Limb (tissue), 2 donors: ENCODE measurements around the gene CRACDL.
"Not testable (repeated sequence)": the region's sequence is repeated elsewhere in the genome, so short reads cannot be mapped to it uniquely, and the experiment has no call there.

Experiments used
- DNase-seq, 2 donors: peaks; one replicate each; pipeline ENCODE4 v3.0.0-alpha.2; 2016; ENCODE audit errors: extremely low spot score in 2 of 2

CRACDL gene

DNA sequence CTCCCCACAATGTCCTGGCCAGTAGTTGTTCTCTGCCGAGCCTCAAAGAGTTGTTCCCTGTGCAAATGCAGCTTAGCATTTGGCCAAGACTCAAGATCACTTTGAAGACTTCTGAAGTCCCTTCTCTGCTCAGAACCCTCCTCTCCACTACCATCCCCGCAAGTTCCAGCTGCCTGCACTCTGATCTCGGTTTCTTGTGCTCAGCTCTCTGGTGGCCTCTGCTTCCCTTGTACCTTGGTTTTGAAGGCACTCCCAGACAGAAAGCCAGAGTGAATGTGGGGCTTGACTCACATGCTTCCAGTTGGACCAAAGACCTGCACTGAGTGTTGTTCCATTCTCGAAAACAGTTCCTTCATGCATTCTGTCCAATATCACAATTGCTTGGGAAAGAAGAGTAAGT, 28.6 kb downstream of the CRACDL start:
- no peak for DNase-seq

DNA sequence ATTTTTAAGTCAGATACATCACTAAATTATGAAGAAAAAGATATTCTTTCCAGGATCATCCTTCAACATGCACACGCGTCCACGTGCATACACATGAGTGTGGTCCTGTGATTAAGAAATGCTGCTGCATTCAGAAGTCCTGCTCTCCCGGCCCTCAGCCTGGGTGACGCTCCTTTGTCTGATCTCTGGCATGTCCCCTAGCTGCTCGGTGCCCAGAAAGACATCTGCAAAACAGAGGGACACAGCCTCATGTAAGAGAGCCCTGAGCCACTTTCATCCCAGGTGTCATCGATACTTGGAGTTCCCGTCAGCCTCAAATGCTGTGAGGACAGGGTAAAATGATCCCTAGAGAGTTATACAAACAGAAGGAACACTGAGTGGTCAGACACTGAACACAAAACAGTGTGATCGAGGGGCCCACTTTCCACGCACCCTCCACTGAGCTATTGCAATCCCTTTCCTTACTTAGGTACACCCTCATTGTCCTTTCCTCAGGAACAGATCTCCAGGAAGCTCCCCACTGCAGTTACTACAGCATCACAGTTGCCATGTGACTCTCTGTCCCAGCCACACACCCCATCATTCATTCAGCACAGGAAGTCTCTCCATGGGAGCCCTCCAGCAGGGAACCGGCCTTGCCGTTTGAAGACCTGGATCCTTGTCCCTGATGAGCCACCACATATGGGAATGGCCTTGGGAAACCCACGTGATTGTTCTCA, 32.1 kb downstream of the CRACDL start:
- DNase-seq = no peak

DNA sequence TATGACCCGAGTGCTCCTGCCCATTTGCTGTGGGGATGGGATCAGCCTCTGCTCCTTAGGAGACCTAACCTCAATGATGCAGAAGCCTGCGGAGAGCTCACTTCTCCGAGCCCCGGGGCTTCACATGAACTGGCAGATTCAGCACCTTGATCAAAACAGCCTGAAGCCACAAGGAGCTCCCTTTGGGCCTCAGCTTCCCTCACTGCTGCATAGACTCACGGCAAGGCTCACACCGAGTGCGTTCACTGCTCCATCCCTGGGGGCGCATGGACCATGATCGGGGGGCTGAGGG, 33.0 kb downstream of the CRACDL start:
- no peak for DNase-seq

DNA sequence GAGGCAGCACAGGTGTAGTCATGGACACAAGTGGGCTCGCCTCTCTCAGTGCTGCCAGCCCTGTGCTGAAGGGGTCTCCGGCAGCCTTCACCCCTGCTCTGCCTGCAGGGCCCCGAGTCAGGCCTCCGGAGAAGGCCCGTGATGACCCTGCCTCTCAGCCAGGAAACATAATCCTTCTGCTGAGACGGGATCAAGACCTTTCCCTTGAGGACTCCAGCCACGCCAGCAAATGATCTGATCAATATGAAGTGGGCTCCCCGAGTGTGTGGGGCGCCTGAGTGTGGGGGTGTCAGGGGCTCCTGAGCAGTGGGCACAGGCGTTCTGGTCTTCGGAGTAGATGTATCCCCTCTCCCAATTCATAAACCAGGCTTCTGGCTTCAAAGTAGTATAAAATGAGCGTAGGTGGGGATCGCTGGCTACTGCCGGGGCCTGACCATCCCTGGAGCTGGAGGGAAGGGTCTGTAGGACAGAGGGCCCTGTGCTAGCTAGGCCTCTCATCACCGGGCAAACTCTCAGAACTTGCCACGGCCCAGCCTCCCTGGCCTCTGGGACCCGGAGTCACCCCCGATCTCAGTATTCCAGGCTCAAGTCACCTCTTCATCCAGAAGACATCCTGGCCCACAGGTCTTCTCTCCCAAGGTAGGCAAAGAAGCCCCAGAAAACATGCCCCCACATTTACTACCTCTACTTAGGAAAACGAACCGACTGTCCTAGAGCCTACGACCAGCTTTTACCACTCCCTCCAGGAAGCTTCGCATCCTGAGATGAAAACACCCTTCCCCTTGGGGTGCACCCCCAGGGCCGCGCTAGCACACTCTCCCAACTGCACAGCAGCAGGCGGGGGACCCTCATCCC, 33.6 kb downstream of the CRACDL start:
- no peak for DNase-seq

DNA sequence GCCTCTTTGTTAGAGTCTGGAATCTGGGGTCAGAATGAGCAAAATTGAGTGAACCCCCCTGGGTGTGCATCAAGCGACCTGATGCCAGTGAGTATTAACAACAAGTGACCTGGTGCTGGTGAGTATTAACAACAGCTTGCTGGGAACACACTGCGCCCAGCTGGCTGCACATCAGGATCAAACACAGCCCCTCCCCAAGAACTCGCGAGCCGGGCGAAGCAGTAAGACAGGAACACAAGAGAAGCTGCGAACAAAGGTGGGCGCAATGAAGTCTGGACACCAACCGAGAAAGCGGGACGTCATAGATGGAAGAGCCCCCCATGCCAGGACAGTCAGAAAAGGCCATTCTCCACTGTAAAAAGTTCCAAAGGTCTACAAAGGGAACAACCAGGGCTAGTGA, 34.3 kb downstream of the CRACDL start:
- DNase-seq = no peak

DNA sequence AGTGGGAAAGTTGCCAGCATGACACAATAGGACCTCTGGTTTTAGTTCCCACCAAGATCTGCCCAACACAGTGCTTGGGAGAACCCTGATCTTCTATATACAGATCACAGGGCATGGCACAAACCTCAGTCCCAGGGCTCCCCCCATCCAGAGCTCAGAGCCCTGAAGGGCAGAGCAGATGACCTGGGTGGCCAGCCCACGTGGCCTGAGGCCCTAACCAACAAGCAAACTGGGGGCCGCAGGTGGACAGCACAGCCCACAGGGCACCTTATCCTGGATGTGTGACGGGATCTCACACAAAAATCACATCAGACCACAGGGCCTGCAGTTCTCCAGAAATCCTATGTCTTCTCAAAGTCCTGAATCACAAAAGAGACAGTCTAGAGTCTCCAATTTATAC, 34.7 kb downstream of the CRACDL start:
- no peak for DNase-seq

DNA sequence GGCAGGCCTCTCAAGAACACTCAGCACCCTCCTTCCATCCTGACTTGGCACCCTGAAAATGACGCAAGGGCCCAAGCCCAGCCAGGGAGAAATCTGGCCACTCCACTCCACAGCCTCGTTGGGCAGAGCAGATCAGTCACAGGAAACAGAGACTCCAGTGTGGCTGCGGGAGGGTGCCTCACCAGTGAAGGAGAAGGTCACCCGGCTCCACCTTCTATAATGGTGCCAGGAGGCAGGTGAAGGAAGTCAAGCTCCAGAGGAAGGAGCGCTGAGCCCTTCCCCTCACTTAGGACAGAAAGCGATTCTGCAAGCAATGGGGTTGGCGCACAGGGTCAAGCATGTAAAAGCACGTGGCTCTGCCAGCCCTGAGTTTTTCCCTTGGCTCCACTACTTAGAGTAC, 35.3 kb downstream of the CRACDL start:
- DNase-seq = no peak

DNA sequence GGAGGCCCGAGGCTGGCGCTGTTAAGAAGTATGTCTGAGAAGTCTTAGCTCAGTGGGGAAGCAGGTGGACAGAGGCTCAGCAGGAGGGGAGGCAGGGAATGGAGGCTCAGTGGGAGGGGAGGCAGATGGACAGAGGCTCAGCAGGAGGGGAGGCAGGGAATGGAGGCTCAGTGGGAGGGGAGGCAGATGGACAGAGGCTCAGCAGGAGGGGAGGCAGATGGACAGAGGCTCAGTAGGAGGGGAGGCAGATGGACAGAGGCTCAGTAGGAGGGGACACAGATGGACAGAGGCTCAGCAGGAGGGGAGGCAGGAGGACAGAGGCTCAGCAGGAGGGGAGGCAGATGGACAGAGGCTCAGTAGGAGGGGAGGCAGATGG, 36.3 kb downstream of the CRACDL start:
- not testable (repeated sequence) for DNase-seq

DNA sequence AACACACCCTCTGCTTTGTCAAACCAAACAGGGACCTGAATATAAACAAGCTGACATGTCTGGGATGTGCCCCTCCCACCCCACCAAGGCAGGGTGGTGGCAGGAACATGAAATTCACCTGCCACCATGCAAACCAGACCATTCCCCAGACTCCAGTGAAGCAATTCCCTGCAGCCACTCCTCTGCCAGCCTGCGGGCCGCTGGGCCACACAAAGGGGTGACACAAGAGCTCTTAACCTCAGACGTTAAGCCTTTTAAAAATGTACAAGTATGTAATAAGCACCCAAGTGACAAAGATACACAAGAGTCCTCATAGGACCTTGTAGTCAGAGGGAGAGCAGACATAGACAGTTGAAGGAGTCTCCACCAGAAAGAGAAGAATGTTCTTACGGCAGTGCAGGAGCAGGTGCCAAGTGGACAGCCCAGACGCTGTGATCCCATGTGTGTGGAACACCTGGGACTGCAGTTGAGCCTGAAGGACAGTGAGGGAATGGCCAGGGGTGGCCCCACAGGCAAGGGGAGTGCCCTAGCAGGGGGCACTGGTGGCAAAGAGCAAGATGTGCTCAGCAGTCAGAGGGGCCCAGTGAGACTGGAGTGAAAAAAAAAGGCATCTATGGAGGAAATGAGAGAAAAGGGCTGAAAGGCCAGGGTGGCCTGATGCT, 36.9 kb downstream of the CRACDL start:
- DNase-seq = no peak

DNA sequence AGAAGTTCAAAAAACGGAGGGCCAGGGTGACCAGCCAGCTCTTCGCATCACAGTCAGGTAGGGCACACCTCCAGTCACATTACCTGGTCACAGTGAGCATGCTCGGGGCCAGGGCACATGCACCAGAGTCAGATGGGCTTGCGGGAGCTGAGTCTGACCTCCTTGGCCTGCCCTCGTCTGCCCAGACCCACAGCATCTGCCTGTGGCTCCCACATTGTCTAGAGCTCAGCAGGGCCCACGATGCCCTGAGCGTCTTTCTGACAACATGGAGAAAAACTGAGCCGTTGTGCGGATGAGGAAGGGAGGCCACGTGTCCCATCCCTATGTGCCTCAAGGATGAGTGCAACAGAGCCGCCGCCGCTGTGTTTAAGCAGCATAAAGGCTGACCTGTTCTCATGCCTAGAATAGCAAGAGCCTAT, 37.6 kb downstream of the CRACDL start:
- DNase-seq = no peak

DNA sequence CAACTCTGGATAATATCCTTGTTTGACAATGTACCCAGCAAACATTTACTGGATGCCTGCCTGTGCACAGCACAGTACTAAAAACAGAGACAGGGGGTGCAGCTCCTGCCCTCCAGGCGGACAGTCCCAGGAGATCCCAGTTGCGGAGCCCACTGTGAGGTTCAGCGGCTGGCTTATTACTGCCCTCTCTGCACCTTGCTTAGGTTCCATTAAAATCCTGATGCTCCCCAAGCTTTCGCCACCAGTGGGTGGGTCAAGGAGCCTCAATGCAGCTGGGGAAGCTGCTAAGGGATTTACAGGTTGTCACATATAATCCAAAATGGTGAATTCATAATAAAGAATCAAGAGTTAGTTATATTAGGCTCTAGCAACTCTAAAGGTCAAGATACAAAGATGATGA, 38.3 kb downstream of the CRACDL start:
- no peak for DNase-seq

DNA sequence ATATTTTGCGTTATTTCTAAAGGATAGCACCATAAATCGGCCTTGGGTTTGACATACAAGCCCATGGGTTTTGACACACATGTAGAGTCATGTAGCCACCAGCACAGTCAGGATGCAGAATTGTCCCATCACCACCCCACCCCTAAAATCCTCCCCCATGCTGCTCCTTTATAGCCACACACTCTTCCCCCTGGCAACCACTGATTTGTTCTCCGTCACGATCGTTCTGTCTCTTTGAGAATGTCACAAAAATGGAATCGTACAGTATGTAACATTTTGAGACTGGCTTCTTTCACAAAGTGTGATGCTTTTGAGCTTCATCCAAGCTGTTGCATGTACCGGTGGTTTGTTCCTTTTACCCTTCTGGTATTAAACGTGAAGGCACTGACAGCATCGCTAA, 39.1 kb downstream of the CRACDL start:
- DNase-seq = no peak

DNA sequence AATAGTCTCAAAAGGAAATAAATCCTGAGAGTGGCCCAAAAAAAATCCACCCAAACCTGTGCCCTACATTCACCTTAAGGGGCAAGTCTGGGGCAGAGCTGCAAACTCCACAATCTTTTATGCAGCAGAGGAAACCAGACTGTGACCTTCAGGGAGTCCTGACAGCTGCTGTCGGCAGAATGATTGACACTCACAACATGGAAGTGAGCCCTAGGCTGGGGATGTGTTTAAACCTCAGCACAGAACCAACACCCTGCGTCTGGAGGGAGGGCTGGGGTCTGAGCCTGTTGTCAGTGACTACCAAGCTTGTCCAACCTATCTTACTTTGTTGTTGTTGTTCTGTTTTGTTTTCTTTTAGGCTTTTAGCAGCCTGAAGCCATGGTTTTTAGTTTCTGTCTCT, 39.6 kb downstream of the CRACDL start:
- DNase-seq = no peak

DNA sequence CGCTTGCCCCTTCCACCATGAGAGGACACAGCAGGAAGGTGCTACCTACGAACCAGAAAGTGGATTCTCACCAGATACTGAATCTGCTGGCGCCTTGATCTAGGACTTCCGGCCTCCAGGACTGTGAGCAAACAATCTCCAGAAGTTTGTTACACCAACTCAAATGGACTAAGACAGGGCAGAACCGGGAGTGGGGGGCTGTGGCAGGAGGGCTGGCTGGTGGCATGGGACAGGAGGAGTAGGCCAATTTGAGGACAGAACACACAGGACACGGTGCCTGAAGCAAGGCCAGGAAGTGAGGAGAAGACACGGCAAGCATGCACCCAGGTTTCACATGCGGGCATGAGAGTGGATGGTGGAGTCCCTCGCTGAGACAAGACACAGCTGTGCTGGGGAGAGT, 40.1 kb downstream of the CRACDL start:
- DNase-seq = no peak

DNA sequence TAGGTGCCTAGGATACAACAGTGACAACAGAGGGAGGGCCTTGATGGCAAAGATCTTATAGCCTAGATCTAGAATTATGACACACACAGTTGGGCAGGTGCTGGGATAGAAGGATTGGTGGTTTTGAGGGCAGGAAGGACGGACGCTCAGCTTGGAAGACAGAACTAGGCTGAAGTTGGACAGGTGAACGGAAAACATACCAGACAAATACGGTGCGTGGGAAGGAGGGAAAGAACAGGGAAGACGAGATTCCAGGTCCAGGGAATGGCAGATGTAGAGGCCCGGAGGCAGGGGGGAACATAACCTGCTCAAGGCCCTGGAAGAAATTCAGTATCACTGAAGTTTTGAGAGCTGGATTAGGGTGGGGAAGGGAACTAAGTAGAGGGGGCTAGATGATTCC, 40.8 kb downstream of the CRACDL start:
- DNase-seq = no peak

DNA sequence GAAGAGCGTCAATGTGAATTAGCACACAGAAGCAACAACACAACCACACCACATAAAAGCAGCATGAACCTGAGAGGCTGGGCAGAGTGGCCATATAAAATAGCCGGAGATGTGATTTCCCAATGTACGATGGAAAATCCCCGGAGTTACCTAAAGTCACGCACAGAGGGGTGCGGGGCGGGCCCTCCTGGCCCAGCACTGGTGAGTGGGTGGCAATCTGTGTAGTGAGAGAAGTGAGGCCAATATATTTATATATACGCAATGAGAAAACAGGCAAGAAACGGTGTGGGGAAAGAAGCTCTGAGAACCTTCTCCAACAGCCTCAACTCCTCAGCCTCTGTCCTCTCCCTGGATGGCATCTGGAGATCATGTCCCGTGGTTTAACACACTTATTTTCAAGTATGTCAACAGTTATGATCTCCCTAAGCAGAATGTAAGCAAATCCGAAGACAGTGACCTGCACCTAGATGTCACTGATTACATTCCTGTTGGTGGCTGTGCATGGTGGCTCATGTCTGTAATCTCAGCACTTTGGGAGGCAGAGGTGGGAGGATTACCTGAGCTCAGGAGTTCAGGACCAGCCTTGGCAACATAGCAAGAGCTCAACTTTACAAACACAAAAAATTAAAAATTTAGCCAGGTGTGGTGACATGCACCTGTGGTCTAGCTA, 41.6 kb downstream of the CRACDL start:
- DNase-seq = no peak

DNA sequence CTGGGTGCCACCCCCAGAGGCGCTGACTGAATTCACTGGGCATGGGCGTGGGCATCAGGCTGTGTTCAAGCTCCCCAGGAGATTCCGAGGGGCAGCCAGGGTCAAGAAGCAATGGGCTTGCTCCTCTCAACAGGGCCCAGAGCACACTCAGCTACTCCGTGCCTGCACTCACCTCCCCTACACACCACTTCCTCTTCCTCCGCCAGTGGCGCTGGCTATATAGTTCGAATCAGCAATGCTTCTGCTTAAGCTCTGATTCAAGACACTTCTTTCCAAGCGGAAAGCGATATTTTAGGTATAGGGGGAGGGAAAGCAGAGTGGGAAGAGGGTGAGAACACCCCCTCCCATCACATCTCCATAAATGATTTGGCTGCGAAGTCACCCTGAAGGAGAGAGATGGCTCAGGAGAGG, 42.1 kb downstream of the CRACDL start:
- DNase-seq = no peak

DNA sequence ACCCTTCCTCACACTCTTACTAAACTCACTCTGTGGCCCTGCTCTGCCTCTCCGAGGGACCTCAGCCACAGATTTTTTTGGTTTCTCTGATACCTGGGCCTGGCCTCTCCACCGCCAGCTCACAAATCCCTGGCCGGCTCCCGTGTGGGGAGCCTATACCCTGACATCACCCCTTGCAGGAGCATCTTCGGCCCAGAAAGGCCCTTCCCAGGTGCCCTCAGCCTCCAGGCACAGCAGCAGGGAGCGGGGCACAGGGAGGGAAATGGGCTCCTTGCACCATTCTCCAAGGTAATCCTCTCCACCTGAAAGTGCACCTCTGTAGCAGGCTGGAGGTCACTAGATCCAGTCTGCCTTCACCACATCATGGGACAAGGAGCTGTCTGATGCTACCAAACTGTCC, 43.2 kb downstream of the CRACDL start:
- no peak for DNase-seq

DNA sequence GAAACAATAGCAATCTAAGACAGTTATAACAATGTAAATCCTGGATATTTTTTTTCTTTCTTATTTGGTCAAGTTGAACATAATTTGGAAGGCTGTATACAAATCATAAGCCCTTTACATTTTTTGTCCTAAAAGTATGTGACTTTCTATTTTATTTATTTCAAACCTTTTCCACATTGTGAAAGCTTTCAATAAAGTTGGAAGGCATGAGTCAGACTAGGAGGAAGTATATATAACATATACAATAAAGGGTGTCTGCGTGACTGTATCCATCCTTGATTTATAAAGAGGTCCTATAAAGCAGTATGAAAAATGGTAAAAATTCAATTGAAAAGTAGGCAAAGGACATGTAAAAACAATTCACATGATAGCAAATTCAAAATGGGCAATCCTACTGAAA, 44.4 kb downstream of the CRACDL start:
- no peak for DNase-seq

DNA sequence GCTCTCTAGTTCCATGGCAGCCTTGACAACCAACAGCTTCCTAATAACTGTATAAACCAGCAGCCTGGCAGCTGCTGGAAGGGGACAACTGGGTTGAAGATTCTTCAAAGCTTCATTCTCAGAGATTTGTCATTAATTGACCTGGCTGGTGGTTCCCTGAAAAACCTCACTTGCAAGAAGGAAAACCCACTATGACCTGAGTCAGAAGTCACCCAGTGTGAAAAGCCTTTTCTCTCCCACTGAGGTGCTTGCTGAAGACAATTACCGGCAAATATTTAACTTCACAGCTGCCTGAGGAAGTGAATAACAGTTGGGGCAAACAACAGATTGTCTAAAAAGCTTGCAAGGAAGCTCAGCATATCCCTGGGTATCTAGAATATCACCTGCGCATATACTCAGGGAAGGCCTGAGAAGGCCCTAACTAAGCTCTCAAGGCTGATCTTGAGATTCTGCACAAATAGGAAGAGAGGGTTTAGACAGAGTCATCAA, 49.9 kb downstream of the CRACDL start:
- no peak for DNase-seq

DNA sequence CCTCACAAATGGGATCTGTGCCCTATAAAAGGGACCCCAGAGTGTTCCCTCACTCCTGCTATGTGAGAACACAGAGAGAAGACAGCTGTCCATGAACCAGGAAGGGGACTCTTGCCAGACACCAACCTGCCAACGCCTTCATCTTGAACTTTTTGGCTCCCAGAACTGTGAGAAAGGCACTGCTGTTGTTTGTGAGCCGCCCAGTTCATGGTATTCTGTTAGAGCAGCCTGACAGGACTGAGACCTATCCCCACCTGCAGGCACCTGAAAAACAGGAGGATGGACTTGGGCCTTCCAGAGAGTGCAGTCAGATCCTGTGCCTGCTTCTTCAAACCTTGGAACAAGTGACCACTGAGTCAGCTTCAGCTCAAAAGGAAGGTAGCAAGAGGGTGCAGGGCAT, 51.4 kb downstream of the CRACDL start:
- DNase-seq = no peak

DNA sequence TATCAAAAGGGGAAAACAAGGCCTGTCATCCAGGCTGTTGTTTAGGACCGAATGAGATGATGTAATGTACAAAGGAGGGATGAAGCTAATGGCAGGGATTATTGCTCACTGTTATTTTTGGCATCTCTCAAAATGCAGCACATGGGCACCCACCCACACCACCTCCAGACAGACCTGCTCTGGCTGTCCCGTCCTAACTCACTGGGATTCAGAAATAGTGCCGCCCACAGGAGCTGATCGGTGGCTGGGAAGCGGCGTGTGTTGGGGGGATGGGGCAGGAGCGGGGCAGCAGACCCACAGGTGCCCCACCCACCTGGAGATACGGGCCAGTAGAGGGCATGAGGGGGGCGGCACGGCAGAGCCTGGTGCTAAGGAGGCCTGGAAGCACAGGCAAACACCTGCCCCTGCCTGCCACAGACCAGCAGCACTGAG, 52.2 kb downstream of the CRACDL start:
- no peak for DNase-seq
